ENCODE results near the gene TMEM248. TPM values are rescaled to one million over a fixed set of nuclear protein-coding genes. Genes with fewer than 3 reads are reported as not detected.
A peak's percentile ranks its signal among the peaks of the same experiment; 100 is the strongest.

Gene TMEM248
- total and polyA plus RNA-seq, 2 of the 8 experiments (the other 6 are each of a cell fraction or from before 2014, with no cell fraction given): 63.6 to 126 TPM

DNA sequence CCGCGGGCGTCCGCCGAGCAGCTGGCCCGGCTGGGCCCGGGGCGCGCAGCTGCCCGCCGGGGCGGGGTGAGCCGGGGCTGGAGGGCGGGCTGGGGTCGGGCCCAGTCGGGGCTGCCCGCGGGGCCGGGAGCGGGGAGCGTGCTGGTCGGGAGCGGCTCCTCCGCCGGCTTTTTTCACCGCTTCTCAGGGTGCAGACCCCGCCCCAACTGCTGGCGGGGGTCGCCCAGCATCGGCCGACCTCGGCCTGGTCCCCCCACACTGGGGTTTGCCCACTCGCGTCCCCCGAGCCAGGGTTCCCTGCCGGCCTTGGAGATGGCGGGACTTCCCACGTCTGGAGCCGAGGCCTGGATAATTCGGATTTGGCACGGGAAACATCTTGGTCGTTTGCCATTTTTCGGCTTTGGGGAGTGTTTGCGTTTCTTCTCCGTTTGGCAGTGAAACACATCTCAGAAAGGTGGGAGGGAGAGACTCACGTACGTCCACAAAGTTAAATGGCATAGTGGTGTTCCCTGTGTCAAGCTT lies 432 bp downstream of the TMEM248 start:
- 5% methylated on average over 24 of the region's 47 CpGs; no CpG with 5 or more reads in 1 of the 2 experiments for WGBS, 2 experiments (ENCODE audit: extremely low coverage in 1 of 2, insufficient coverage in 1 of 2, insufficient read length in 1 of 2, insufficient replicate concordance in 2 of 2, low coverage in 1 of 2, low lambda C conversion rate in 2 of 2, missing lambda C conversion rate in 1 of 2)

More for the DNA sequence above, 432 bp downstream of the TMEM248 start:
- Histone ChIP-seq H3K23ac (ENCODE audit: insufficient read length) (no peak overlapping the region), H2AK5ac (ENCODE audit: low read depth, low read length) (no peak overlapping the region), H2BK15ac (ENCODE audit: low read length) (no peak overlapping the region), H3K4me1 (replicated peaks in 1 of 4; ENCODE audit: control insufficient read depth in 3 of 4, insufficient read depth in 4 of 4, low read length in 3 of 4) (peaks cover 0 to 12% (median 3%) of the 10 kb centered on the region in 4 experiments; a peak in 3 of 7 replicates), H3K27me3 (replicated peaks in 1 of 4; ENCODE audit: control insufficient read depth in 3 of 4, extremely low read depth in 1 of 4, insufficient read depth in 3 of 4, low read length in 3 of 4) (no peaks in the 10 kb centered on the region), H3K14ac (ENCODE audit: insufficient read length) (no peak overlapping the region), H3K9ac (replicated peaks in 1 of 4; ENCODE audit: extremely low read depth in 1 of 4, low read depth in 3 of 4, low read length in 3 of 4) (peak overlapping the region; percentile 48 to 91 (median 88)), H2BK120ac (replicated peaks; ENCODE audit: low read depth, low read length) (no peak overlapping the region), H3K56ac (replicated peaks; ENCODE audit: insufficient read length, low read depth, low read length) (peak overlapping the region; percentile 18), H3K9me3 (ENCODE audit: insufficient read depth in 2 of 2, low read depth in 1 of 2, low read length in 1 of 2) (no peaks in the 10 kb centered on the region), H4K91ac (replicated peaks; ENCODE audit: insufficient read length, low read length) (no peak overlapping the region), H2BK12ac (ENCODE audit: low read depth, low read length) (no peak overlapping the region), H3K23me2 (ENCODE audit: low read depth, low read length) (peaks cover 9% of the 10 kb centered on the region), H3K4me2 (ENCODE audit: insufficient read depth in 1 of 2, low read depth in 2 of 2, low read length in 2 of 2) (peak overlapping the region; percentile 100), H3K4me3 (ENCODE audit: extremely low read depth in 1 of 4, insufficient read depth in 2 of 4, low read depth in 3 of 4, low read length in 4 of 4) (peak overlapping the region; percentile 58 to 97 (median 96)), H3K79me1 (ENCODE audit: low read depth, low read length) (peaks cover 14% of the 10 kb centered on the region; the same call in 1 of the 2 replicates), H3K4ac (replicated peaks; ENCODE audit: insufficient read length, low read depth, low read length) (peak overlapping the region; percentile 32), H3K36me3 (ENCODE audit: control insufficient read depth in 2 of 4, insufficient read depth in 4 of 4, low read length in 3 of 4) (peaks cover 0 to 6% (median 0%) of the 10 kb centered on the region in 4 experiments; a peak in 2 of 8 replicates), H4K5ac (ENCODE audit: insufficient read length, low read depth, low read length) (no peak overlapping the region), H4K20me1 (replicated peaks in 1 of 2; ENCODE audit: control insufficient read depth in 1 of 2, insufficient read depth in 2 of 2, low read length in 2 of 2) (peaks cover 0 to 11% of the 10 kb centered on the region in 2 experiments), H3K79me2 (ENCODE audit: control insufficient read depth in 1 of 2, insufficient read depth in 2 of 2, low read length in 2 of 2) (peaks cover 11 to 46% of the 10 kb centered on the region in 2 experiments), H2BK20ac (ENCODE audit: low read length) (no peak overlapping the region), H4K8ac (ENCODE audit: extremely low read depth, insufficient read depth, low read length) (peak overlapping the region; percentile 68), H2AFZ (ENCODE audit: low read length) (peak overlapping the region; percentile 56; the same call in 1 of the 2 replicates), H3K18ac (ENCODE audit: extremely low read depth, low read length) (no peak overlapping the region), H3K27ac (ENCODE audit: low read depth, low read length) (0 out of 2 replicates have a peak overlapping the region, but pooled peaks have one; percentile 41), H2BK5ac (ENCODE audit: low read depth, low read length) (no peak overlapping the region)
- ChIA-PET CTCF (ENCODE audit: partially characterized antibody) (interaction anchor here (0.7 to 1.0 kb wide), 2 partner anchors 16 to 17 kb away, joined by 5 to 6 read pairs; no protein-coding TSS in a partner anchor), POLR2A (ENCODE audit: partially characterized antibody) (interaction anchor here (0.6 to 2.5 kb wide), 6 partner anchors 8 to 77 kb away, joined by 3 to 9 read pairs (median 4); no protein-coding TSS in a partner anchor)
- TF ChIP-seq BCL11A (IDR thresholded peaks at IDR 0.05; ENCODE audit: low read depth in 2 of 2, low read length in 2 of 2) (no peak), POLR2A (IDR thresholded peaks at IDR 0.05; ENCODE audit: control extremely low read depth in 1 of 2, low read depth in 2 of 2, low read length in 2 of 2) (peak in 1 of 2 experiments; percentile 7; a peak in 1 of 3 replicates), CBX8 (IDR thresholded peaks at IDR 0.05; ENCODE audit: borderline replicate concordance, low read depth, low read length) (no peak), KDM4A (IDR thresholded peaks at IDR 0.05; ENCODE audit: low read depth, low read length, severe bottlenecking) (peak; percentile 40), ASH2L (IDR thresholded peaks at IDR 0.05; ENCODE audit: low read length) (peak; percentile 8)
- TF ChIP-seq, protein P1, sequence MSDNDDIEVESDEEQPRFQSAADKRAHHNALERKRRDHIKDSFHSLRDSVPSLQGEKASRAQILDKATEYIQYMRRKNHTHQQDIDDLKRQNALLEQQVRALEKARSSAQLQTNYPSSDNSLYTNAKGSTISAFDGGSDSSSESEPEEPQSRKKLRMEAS (IDR thresholded peaks at IDR 0.05): no peak
- peak in 1 of 2 experiments; percentile 63 for DNase-seq (ENCODE audit: low read depth in 1 of 2, low spot score in 2 of 2)
- no peak for FAIRE-seq

All from H1 (cell line).